PC-9 (cell line): ENCODE data around the gene C2orf49.

Experiments
- EZH2 ChIP-seq: fragments of 200-600 bp; sonication (generic); IDR thresholded peaks from 2 replicates; pipeline ENCODE4 v1.8.0; 2017; ENCODE audit warnings: antibody characterized with exemption, low read depth
- TF ChIP-seq, protein P1 (sequence below): fragments of 200-600 bp; sonication (generic); conservative IDR thresholded peaks from 2 replicates; pipeline ENCODE4 v1.6.1; 2017; ENCODE audit warnings: mixed run types, antibody characterized with exemption, mild to moderate bottlenecking, moderate library complexity

DNA sequence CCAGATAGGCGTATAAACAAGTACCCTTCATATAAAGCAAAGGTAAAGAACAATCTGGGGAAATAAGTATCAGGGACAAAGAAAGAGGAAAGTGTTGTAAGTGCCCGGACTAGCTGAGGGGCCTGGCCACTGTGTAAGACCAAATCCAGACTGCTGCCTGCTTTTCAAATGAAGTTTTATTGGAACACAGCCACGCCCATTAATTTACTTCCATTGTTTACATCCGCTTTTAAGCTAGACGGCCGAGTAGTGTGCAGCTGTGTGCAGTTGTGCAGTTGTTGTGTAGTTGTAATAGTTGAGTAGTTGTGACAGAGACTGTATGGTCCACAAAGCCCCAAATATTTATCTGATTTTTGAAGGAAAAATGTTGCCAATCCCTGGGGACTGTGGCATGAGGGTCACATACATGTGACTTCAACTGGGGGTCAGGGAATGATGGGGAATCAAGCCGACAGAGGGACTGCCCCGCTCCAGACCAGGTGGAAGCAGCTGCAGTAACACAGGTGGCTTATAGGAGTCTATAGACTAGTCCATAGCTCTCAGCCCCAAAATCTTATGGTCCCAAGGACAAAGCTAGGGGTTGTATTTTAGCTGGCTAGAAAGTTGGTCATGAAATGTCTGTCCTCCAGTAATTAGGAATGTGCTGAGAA is 31.5 kb downstream of the C2orf49 start:
- TF ChIP-seq, protein P1, sequence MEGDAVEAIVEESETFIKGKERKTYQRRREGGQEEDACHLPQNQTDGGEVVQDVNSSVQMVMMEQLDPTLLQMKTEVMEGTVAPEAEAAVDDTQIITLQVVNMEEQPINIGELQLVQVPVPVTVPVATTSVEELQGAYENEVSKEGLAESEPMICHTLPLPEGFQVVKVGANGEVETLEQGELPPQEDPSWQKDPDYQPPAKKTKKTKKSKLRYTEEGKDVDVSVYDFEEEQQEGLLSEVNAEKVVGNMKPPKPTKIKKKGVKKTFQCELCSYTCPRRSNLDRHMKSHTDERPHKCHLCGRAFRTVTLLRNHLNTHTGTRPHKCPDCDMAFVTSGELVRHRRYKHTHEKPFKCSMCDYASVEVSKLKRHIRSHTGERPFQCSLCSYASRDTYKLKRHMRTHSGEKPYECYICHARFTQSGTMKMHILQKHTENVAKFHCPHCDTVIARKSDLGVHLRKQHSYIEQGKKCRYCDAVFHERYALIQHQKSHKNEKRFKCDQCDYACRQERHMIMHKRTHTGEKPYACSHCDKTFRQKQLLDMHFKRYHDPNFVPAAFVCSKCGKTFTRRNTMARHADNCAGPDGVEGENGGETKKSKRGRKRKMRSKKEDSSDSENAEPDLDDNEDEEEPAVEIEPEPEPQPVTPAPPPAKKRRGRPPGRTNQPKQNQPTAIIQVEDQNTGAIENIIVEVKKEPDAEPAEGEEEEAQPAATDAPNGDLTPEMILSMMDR = no peak
- TF ChIP-seq EZH2 = no peak
